Ishikawa (cell line): Measurements from ENCODE around the gene HOXC6.

Experiments used
- CEBPB ChIP-seq: IDR thresholded peaks from 2 replicates; pipeline ENCODE4 v1.6.1; 2012
- CREB1 ChIP-seq: IDR thresholded peaks from 2 replicates; pipeline ENCODE4 v1.6.1; 2012; ENCODE audit warnings: low read depth
- EGR1 ChIP-seq: IDR thresholded peaks from 2 replicates; pipeline ENCODE4 v1.6.1; 2012
- EP300 ChIP-seq: IDR thresholded peaks from 2 replicates; pipeline ENCODE4 v1.6.1; 2012; ENCODE audit warnings: borderline replicate concordance
- FOXM1 ChIP-seq: IDR thresholded peaks from 2 replicates; pipeline ENCODE4 v1.6.1; 2012; ENCODE audit warnings: low read depth, borderline replicate concordance
- MAX ChIP-seq: IDR thresholded peaks from 2 replicates; pipeline ENCODE4 v1.6.1; 2012
- NFIC ChIP-seq: IDR thresholded peaks from 2 replicates; pipeline ENCODE4 v1.6.1; 2012
- RAD21 ChIP-seq: IDR thresholded peaks from 2 replicates; pipeline ENCODE4 v1.6.1; 2012; ENCODE audit warnings: low read depth
- REST ChIP-seq: IDR thresholded peaks from 2 replicates; pipeline ENCODE4 v1.6.1; 2012; ENCODE audit warnings: low read depth, mild to moderate bottlenecking
- TAF1 ChIP-seq: IDR thresholded peaks from 2 replicates; pipeline ENCODE4 v1.6.1; 2012; ENCODE audit warnings: low read depth, mild to moderate bottlenecking
- TCF12 ChIP-seq: IDR thresholded peaks from 2 replicates; pipeline ENCODE4 v1.6.1; 2012; ENCODE audit warnings: low read depth
- TEAD4 ChIP-seq: IDR thresholded peaks from 2 replicates; pipeline ENCODE4 v1.6.1; 2012
- USF1 ChIP-seq: IDR thresholded peaks from 2 replicates; pipeline ENCODE4 v1.6.1; 2012
- YY1 ChIP-seq: IDR thresholded peaks from 2 replicates; pipeline ENCODE4 v1.6.1; 2012; ENCODE audit warnings: low read depth
- ZBTB7A ChIP-seq: IDR thresholded peaks from 2 replicates; pipeline ENCODE4 v1.6.1; 2012; ENCODE audit warnings: low read depth

HOXC6 gene

GRCh38 chr12:54033106-54033979 lies 5.1 kb downstream of the HOXC6 start:
- TF ChIP-seq FOXM1 (no peak), EGR1 (no peak), MAX (no peak), NFIC (no peak), TCF12 (no peak), TEAD4 (no peak), ZBTB7A (no peak), YY1 (no peak)

GRCh38 chr12:54033980-54034784 lies 5.9 kb downstream of the HOXC6 start:
- TF ChIP-seq MAX, result no peak

- no peak for TF ChIP-seq YY1
- no peak for TF ChIP-seq CEBPB
- no peak for TF ChIP-seq RAD21
- no peak for TF ChIP-seq EGR1
- no peak for TF ChIP-seq CREB1
- no peak for TF ChIP-seq TEAD4
- TF ChIP-seq NFIC, result no peak
- TF ChIP-seq USF1, result no peak
- no peak for TF ChIP-seq TAF1
- TF ChIP-seq FOXM1, result no peak
- no peak for TF ChIP-seq ZBTB7A
- TF ChIP-seq EP300, result no peak
- TF ChIP-seq REST, result no peak
- TF ChIP-seq MAX, result no peak
- TF ChIP-seq TCF12, result no peak
Observed at GRCh38 chr12:54034785-54035310, 6.6 kb downstream of the HOXC6 start.

- TF ChIP-seq CREB1, result no peak
- no peak for TF ChIP-seq FOXM1
Observed at GRCh38 chr12:54035568-54036264, 7.5 kb downstream of the HOXC6 start.

GRCh38 chr12:54036620-54037359 lies 8.6 kb downstream of the HOXC6 start:
- TF ChIP-seq NFIC (no peak), YY1 (no peak), TEAD4 (no peak), MAX (no peak), EGR1 (no peak), FOXM1 (no peak), TAF1 (no peak), EP300 (no peak), CREB1 (no peak), ZBTB7A (no peak), CEBPB (no peak), RAD21 (no peak), REST (no peak), USF1 (no peak), TCF12 (no peak)
